DND-41 (cell line): Measurements from ENCODE around the gene FURIN.

Experiments used
- EZH2 ChIP-seq: IDR thresholded peaks from 3 replicates; pipeline ENCODE4 v1.6.1; 2012; ENCODE audit warnings: borderline replicate concordance, low read depth, mild to moderate bottlenecking, moderate library complexity, low read length, inconsistent platforms; ENCODE audit not compliant: severe bottlenecking
- TF ChIP-seq, protein P1 (sequence below): IDR thresholded peaks from 2 replicates; pipeline ENCODE4 v1.5.1; 2012; ENCODE audit warnings: borderline replicate concordance, low read length, moderate library complexity, mild to moderate bottlenecking; ENCODE audit not compliant: poor library complexity, severe bottlenecking; ENCODE audit errors: extremely low read depth

DNA sequence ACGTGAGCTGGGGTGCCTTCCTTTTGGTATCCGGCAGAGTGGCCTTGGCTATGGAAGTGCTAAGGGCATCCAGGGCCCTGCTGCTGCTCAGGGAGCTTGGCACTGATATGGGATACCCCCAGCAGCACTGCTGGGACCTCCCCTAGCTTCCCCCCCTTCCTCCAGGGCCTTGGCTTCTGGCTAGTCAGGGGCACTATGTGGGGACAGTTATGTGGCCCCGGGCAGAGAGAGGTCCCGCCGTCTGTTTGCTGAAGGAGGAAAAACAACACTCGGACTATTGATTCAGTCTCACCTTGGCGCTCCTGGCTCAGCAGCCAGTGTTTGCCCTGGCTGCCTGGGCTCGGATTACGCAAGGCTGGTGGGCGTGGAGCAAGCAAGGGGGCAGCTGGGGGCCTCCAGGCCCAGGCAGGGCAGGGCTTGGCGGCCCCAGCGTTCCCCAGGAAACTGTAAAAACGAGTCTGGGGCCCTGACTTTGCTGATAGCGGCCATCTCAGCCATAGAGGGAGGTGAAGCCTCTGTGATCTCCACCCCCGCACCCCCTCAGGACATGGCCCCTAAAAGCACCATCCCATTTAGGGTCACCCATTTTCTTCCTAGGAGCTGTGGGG, 5.7 kb downstream of the FURIN start:
- TF ChIP-seq, protein P1, sequence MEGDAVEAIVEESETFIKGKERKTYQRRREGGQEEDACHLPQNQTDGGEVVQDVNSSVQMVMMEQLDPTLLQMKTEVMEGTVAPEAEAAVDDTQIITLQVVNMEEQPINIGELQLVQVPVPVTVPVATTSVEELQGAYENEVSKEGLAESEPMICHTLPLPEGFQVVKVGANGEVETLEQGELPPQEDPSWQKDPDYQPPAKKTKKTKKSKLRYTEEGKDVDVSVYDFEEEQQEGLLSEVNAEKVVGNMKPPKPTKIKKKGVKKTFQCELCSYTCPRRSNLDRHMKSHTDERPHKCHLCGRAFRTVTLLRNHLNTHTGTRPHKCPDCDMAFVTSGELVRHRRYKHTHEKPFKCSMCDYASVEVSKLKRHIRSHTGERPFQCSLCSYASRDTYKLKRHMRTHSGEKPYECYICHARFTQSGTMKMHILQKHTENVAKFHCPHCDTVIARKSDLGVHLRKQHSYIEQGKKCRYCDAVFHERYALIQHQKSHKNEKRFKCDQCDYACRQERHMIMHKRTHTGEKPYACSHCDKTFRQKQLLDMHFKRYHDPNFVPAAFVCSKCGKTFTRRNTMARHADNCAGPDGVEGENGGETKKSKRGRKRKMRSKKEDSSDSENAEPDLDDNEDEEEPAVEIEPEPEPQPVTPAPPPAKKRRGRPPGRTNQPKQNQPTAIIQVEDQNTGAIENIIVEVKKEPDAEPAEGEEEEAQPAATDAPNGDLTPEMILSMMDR: no peak
- TF ChIP-seq EZH2: no peak
